ENCODE results near the gene MIS12.

- TF ChIP-seq CTCF (conservative IDR thresholded peaks at IDR 0.05; ENCODE audit: low read depth, low read length) (no peak), EZH2 (IDR thresholded peaks at IDR 0.05; ENCODE audit: low read length, unreplicated experiment) (no peak)
Measured at GRCh38 chr17:5514976-5515375, 28.6 kb downstream of the MIS12 start.

Measured in PC-3 (cell line).